SK-N-SH (cell line): ENCODE measurements around the gene TEX52.

ENCODE experiments used
- EZH2phosphoT487 ChIP-seq: fragments of 200-600 bp; sonication (generic); IDR thresholded peaks from 2 replicates; pipeline ENCODE4 v1.6.1; 2017; ENCODE audit warnings: low read depth, mixed run types, mild to moderate bottlenecking, antibody characterized with exemption, moderate library complexity, borderline replicate concordance
- FOSL2 ChIP-seq: IDR thresholded peaks from 2 replicates; pipeline ENCODE4 v1.4.0; 2012; ENCODE audit warnings: low read depth, mild to moderate bottlenecking, moderate library complexity, borderline replicate concordance
- JUND ChIP-seq: IDR thresholded peaks from 2 replicates; pipeline ENCODE4 v1.4.0; 2012
- MXI1 ChIP-seq: IDR thresholded peaks from 2 replicates; pipeline ENCODE4 v1.6.1; 2012; ENCODE audit warnings: mild to moderate bottlenecking, low read depth, low read length, improper control_type of control experiment
- NRF1 ChIP-seq: IDR thresholded peaks from 2 replicates; pipeline ENCODE4 v1.6.1; 2012; ENCODE audit warnings: low read depth, mild to moderate bottlenecking, low read length
- RAD21 ChIP-seq: IDR thresholded peaks from 2 replicates; pipeline ENCODE4 v1.6.1; 2012; ENCODE audit warnings: mild to moderate bottlenecking, low read length
- SIN3A ChIP-seq: IDR thresholded peaks from 2 replicates; pipeline ENCODE4 v1.6.1; 2012; ENCODE audit warnings: low read depth, mild to moderate bottlenecking, low read length, moderate library complexity, borderline replicate concordance
- TF ChIP-seq, protein P1 (sequence below): fragments of 200-600 bp; sonication (generic); IDR thresholded peaks from 2 replicates; pipeline ENCODE4 v1.6.1; 2017; ENCODE audit warnings: antibody characterized with exemption, mild to moderate bottlenecking, moderate library complexity

- TF ChIP-seq SIN3A = no peak
- TF ChIP-seq JUND = no peak
- no peak for TF ChIP-seq NRF1
- no peak for TF ChIP-seq MXI1
- TF ChIP-seq, protein P1, sequence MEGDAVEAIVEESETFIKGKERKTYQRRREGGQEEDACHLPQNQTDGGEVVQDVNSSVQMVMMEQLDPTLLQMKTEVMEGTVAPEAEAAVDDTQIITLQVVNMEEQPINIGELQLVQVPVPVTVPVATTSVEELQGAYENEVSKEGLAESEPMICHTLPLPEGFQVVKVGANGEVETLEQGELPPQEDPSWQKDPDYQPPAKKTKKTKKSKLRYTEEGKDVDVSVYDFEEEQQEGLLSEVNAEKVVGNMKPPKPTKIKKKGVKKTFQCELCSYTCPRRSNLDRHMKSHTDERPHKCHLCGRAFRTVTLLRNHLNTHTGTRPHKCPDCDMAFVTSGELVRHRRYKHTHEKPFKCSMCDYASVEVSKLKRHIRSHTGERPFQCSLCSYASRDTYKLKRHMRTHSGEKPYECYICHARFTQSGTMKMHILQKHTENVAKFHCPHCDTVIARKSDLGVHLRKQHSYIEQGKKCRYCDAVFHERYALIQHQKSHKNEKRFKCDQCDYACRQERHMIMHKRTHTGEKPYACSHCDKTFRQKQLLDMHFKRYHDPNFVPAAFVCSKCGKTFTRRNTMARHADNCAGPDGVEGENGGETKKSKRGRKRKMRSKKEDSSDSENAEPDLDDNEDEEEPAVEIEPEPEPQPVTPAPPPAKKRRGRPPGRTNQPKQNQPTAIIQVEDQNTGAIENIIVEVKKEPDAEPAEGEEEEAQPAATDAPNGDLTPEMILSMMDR = no peak
- TF ChIP-seq FOSL2 = no peak
- TF ChIP-seq RAD21 = no peak
- TF ChIP-seq EZH2phosphoT487 = no peak
These were observed 788 bp downstream of the TEX52 start for GRCh38 chr12:2856051-2856450.
